ENCODE data around the gene HAPSTR1.

HAPSTR1 gene

GRCh38 chr16:9124444-9124843, 33.0 kb downstream of the HAPSTR1 start:
- no peak for DNase-seq

DNA sequence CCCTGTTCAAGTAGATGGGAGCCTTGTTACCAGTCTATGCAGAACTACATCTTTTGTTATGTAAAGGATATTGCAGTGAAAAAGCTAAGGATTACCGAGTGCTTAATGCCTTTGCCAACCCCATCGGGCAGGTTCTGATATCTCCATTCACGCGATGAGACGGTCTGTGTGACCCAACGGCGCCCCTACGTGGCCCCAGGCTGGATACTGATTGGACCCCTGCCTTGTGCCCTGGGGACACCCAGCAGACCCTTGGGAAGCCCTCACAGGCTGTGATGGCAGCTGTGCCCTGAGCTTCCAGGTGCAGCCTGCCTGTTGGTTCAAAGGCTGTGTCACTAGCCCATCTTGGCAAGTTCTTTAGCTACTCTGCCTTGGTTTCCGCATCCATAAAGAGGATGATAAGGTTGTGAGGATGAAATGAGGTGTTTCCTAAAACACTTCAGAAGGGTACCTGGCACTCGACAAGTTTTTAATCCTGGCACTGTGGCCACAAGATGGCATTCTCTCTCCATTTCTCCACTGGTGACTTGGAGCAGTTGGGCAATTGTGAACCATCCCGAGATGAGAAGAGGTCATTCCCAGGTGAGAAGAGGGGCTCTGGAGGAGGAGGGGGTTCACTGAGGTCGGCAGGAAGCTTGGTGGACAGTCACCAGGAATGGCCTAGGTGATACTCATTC, 33.6 kb downstream of the HAPSTR1 start:
- no peak for DNase-seq

DNA sequence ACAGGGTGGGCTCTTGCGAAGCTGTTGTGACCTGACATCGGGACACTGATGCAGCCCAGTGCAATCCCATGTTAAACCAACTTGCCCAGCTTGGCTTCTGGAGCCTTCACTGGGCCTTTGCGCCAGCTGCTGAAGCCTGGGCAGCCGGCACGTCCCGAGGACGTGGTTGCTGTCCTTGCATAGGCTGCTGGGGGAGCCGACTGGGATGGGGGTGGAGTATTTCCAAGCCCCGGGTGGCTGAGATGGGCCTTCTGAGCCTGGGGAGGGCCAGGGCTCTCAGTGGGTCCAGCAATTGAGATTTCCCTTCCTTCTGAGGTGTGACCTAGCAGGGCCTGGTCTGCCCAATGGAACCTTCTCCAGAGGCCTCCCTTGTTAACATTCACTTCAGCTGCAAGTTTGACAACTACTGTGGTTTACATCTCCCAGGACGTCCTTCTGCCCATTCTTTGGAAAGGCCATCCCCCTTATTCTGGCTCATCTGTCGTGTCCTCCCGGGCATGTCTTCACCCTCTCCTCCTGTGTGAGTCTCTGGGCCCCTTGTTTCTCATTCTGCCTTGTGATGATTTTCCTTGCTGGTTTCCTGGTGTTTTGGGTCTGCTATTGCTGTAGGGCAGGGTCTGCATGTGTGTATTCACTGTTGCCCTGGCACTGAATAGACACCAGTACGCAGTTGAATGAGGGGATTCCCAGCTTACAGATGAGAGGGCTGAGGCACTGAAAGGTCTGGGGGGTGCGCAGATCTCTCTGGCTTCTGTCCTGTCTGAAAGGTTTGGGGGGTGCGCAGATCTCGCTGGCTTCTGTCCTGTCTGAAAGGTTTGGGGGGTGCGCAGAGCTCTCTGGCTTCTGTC, 34.4 kb downstream of the HAPSTR1 start:
- no peak for DNase-seq

GRCh38 chr16:9126609-9127008, 35.2 kb downstream of the HAPSTR1 start:
- no peak for DNase-seq

- DNase-seq: no peak
Observed at GRCh38 chr16:9128346-9129342, 37.2 kb downstream of the HAPSTR1 start.

GRCh38 chr16:9134306-9134705, 42.9 kb downstream of the HAPSTR1 start:
- no peak for DNase-seq

DNA sequence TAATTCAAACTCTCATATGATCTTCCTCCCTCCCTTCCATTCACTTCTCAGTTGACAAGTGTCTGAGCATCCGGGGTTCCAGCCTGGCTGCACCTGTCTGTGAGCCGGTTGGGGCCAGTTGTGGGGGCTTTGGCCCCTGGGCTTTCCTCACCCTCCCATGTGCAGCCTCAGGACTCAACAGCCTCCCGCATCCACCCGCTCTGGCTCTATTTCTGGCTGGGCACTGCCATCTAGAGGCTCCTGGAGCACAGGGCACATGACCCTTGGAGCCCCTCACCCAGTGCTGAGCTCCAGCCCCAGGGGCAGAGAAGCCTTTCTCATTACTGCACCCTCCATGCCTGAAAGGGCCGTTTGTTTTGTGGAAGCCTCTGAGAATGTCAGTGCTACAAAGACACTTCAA, 43.3 kb downstream of the HAPSTR1 start:
- peak; percentile 72 for DNase-seq

- no peak for DNase-seq
Observed at GRCh38 chr16:9135797-9136196, 44.4 kb downstream of the HAPSTR1 start.

- no peak for DNase-seq
Observed at GRCh38 chr16:9136596-9136995, 45.2 kb downstream of the HAPSTR1 start.

DNA sequence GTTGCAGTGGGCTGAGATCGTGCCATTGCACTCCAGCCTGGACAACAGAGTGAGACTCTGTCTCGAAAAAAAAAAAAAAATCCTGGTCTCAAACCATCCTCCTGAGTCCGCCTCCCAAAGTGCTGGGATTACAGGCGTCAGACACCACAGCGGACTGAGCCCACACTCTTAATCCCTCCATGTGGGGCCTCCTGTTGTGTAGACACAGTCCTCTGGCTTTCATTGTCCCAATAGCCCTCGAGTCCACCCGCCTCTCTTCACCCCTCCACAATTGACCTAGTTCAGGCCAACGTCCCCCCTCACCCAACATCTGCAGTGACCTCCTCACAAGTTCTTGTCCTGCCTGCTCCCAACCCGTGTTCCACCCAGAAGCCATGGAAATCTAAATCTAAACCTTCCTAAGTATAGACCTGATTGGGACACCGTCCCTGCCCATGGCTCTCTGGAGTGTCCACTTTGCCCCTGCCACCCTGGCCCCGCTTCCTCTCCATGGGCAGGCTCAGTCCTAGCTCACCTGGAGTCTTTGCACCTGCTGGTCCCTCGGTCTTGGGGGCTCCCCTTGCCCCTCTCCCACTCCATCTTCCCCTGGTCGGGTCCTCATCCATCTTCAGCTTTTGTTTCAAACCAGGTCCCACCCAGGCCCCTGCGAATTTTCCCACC, 46.7 kb downstream of the HAPSTR1 start:
- no peak for DNase-seq

DNA sequence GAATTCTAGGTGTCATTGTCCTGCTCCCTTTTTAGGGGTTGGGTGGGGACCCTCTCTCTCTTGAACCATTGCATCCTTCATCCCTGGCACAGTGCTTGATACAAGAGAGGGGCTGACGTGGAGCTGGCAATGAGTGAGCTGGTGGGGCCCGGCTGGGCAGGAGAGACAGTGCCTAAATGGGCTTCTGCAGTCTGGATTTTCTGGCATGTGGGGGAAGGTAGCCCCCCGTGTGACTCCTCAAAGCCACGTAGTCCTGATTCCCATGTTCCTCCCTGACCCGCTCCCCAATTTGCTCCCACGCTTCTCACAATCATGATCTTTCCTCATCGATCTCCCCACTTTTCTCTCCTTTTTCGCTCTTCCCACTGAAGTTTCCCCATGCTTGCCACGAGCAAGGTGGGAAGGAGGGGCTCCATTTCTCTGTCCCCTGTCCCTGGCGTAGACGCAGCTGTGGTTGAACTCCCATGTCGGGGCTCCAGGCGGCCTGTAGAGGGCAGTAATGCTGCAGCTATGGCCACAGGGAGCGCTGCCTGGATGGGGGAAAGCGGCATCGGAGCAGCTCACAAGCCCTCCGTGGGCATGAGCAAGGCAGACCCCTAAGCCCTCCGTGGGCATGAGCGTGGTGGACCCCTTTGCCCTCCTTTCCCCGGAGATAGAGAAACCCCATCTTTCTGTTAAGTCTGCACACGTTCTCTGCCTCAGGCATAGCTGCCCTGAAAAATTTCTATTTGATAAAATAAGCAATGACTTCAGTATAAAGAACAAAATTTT, 47.5 kb downstream of the HAPSTR1 start:
- peak; percentile 76 for DNase-seq

DNA sequence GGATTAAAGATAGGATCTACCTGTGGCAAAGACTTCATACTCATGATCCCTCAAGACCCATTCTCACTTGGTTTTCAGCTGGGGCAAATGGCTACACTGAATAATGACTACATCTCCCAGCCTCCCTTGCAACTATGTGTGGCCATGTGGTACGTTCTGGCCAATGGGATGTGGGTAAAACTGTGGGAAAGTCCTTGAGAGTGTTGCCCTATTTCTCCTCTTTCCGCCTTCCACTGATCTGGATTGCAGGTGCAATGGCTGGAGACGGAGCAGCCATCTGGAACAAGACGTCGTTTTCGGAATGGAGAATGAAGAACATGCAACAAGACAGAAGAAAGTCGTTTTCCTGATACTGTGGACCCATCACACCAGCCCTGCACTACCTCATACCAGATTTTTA, 48.5 kb downstream of the HAPSTR1 start:
- peak; percentile 15 for DNase-seq

Measured in NCI-H69 (cell line).